Melanocyte of skin (primary cell): Measurements from ENCODE around the gene METTL25. TPM values are rescaled to one million over a fixed set of nuclear protein-coding genes. Genes with fewer than 3 reads are reported as not detected.

Source experiments
- total RNA-seq, 2 donors: library from RNA; depleted of rRNA; stranded (reverse); fragments of >200 nt; gene quantifications; 2 replicates each; pipeline ENCODE4 v1.2.3, GENCODE V29; 2012

The METTL25 gene, protein sequence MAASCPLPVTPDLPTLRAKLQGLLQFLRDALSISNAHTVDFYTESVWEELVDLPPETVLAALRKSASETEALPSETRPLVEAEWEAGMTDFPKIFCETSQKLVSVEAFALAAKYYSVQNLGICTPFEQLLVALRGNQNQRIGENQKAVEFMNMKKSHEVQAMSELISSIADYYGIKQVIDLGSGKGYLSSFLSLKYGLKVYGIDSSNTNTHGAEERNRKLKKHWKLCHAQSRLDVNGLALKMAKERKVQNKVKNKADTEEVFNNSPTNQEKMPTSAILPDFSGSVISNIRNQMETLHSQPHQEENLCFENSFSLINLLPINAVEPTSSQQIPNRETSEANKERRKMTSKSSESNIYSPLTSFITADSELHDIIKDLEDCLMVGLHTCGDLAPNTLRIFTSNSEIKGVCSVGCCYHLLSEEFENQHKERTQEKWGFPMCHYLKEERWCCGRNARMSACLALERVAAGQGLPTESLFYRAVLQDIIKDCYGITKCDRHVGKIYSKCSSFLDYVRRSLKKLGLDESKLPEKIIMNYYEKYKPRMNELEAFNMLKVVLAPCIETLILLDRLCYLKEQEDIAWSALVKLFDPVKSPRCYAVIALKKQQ
- 1 to 10 TPM; 5.9 to 8.3 TPM for total RNA-seq

DNA sequence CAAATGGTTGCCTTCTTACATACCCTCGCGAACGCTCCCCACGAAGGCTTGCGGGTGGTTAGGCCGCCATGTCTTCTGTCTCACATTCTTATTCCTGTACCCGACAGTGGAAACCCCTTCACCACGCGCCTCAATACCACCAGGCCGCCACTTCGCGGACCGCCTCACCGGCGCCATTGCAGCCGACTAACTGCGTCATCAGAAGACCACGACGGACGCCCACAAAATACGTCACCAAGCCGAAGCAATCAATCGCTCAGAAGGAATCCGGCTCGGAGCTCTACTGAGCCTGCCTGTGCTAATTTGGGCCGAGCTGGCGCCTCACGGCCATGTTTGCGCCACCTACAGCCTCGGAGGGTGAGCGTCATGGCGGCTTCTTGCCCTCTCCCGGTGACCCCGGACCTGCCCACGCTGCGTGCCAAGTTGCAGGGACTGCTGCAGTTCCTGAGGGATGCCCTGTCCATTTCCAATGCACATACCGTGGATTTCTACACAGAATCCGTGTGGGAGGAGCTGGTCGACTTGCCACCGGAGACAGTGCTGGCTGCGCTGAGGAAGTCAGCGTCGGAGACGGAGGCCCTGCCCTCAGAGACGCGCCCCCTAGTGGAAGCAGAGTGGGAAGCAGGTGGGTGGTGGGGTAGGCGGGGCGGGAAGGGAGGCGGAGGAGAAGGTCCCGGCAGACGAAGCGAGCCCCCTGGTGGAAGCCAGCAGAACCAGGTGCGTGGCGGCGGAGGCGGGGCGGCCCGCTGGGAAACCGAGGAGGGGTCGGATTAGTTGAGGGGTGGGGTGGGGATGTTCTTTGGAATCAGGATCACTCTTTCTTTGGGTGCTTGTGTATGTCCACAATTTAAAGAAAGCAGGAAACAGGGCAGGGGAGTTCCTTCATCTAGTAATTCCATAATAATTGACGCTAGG is at the start of gene METTL25, which contains the start of gene CCDC59:
METTL25 (plus strand) TSS at position 330 of the 915 bp plus-strand sequence; CDS start at position 367, 37 bp downstream.
CCDC59 (minus strand) TSS at position 188 of the 915 bp plus-strand sequence; CDS start at position 177, 11 bp downstream.

Other genes starting within 250 kb of the METTL25 start
- 10 to 100 TPM; 23.4 to 60.9 TPM for gene CCDC59, start 142 bp upstream of the METTL25 start, total RNA-seq